Adrenal gland (tissue), 12 donors: ENCODE results near the gene CYYR1. TPM values are rescaled to one million over a fixed set of nuclear protein-coding genes. Genes with fewer than 3 reads are reported as not detected.

Experiments used
- DNase-seq, 7 donors: peaks; one replicate each; pipeline ENCODE4 v3.0.0-alpha.2; 2019 to 2020
- H3K27ac ChIP-seq, 5 donors: fragments of 200-600 bp; sonication (generic) in 4 of 5; 1 replicate in 3 of 5; 2 replicates in 2 of 5; pipeline versions ENCODE4 v1.5.1 to v1.8.0; 2016 to 2020; ENCODE audit warnings: mild to moderate bottlenecking in 1 of 5
- H3K27me3 ChIP-seq: fragments of 200-600 bp; 2 replicates; pipeline ENCODE4 v1.8.0; 2021
- H3K36me3 ChIP-seq, 2 donors: fragments of 200-600 bp; replicated peaks in 1 of 2; 1 replicate in 1 of 2; 2 replicates in 1 of 2; pipeline versions ENCODE4 v1.5.1 to v1.8.0; 2018 to 2022
- H3K4me1 ChIP-seq, 2 donors: fragments of 200-600 bp; replicated peaks in 1 of 2; 1 replicate in 1 of 2; 2 replicates in 1 of 2; pipeline versions ENCODE4 v1.5.1 to v1.8.0; 2018 to 2021
- H3K4me3 ChIP-seq, 4 donors: fragments of 200-600 bp; sonication (generic) in 3 of 4; one replicate each; pipeline ENCODE4 v1.5.1; 2016 to 2018
- H3K9me3 ChIP-seq, 3 donors: fragments of 200-600 bp; sonication (generic) in 1 of 3; replicated peaks in 1 of 3; 1 replicate in 2 of 3; 2 replicates in 1 of 3; pipeline versions ENCODE4 v1.5.1 to v1.8.0; 2016 to 2021
- CTCF ChIP-seq, 6 experiments: fragments of 450-650 bp in 4 of 6; fragments of 200-600 bp in 2 of 6; sonication (generic) in 1 of 6; IDR thresholded peaks; 1 replicate in 5 of 6; 2 replicates in 1 of 6; pipeline versions ENCODE4 v1.5.1 to v1.8.0; 2016 to 2021; ENCODE audit warnings: antibody characterized with exemption in 6 of 6, mild to moderate bottlenecking in 2 of 6, moderate library complexity in 1 of 6
- POLR2A ChIP-seq, 2 donors: fragments of 450-650 bp; IDR thresholded peaks; one replicate each; pipeline ENCODE4 v1.6.1; 2017; ENCODE audit warnings: antibody characterized with exemption in 2 of 2, mild to moderate bottlenecking in 2 of 2, moderate library complexity in 1 of 2
- WGBS, 4 donors: extraction: QIAGEN DNeasy Blood & Tissue Kit in 2 of 4; methylation state at CpG; one replicate each; pipeline versions ENCODE4 v1.1.5 to v1.1.7; 2013 to 2017; 5-methylcytosine and 5-hydroxymethylcytosine counted together
- intact Hi-C, 2 donors: fragments of 100-400 bp; cut with DNase I; formaldehyde crosslinking; loops; one replicate each; pipeline versions ENCODE4 v1.14.1 to v1.15.0; 2022 to 2023
- polyA plus RNA-seq, 3 donors: library from polyadenylated mRNA; stranded (reverse); fragments of 200-250 nt in 2 of 3; fragments of 350-450 nt in 1 of 3; fragmentation: Illumina TruSeq in 1 of 3; extraction: RNeasy Lipid Tissue Mini Kit (QIAGEN cat#74804) in 1 of 3; gene quantifications; one replicate each; pipeline ENCODE4 v1.2.3, GENCODE V29; 2013 to 2014
- total RNA-seq, 9 donors: library from RNA; depleted of rRNA in 4 of 9; stranded (reverse); fragments of >200 nt in 4 of 9; fragments of 120-200 nt in 1 of 9; fragmentation: NEBNext Ultra II Directional in 1 of 9; extraction: Animal tissue kit (Norgen Biotek cat#: 25700) in 1 of 9; gene quantifications; one replicate each; pipeline versions ENCODE4 v1.1.0 to v1.2.4, GENCODE V29; 2013 to 2023
- donor health status: healthy with polysubstance abuse.
- donor health status: Bipolar disorder and iron deficiency.
- donor health status: DM: yes; HTN: yes; CAD: no.
- donor health status: DM: no; HTN: no; CAD: no.
- donor health status: DM: no; HTN: no; CAD: no.
- donor health status: DM: yes; HTN: yes; CAD: no.

CYYR1 gene
- total and polyA plus RNA-seq, 12 donors: 30.4 to 114 (median 59.7) TPM

- H3K27me3 ChIP-seq: no peaks in the 10 kb centered on the region
- DNase-seq: no peak
- H3K9me3 ChIP-seq: no peaks in the 10 kb centered on the region
- no peak for TF ChIP-seq CTCF (IDR thresholded peaks at IDR 0.05)
- TF ChIP-seq POLR2A (IDR thresholded peaks at IDR 0.05): no peak
- H3K36me3 ChIP-seq: peaks cover 0 to 1% of the 10 kb centered on the region in 2 donors
- intact Hi-C loops: no loop called here
- no peak overlapping the region for H3K4me3 ChIP-seq
- WGBS, 4 donors: 74 to 84% (median 77%) methylated on average over 2 of the region's 2 CpGs
- H3K4me1 ChIP-seq: peaks cover 4 to 5% of the 10 kb centered on the region in 2 donors
- H3K27ac ChIP-seq: no peak overlapping the region
These were observed 7.5 kb downstream of the CYYR1 start for GRCh38 chr21:26565546-26565945.

- Histone ChIP-seq H3K27me3 (no peaks in the 10 kb centered on the region), H3K4me1 (peaks cover under 1 to 4% of the 10 kb centered on the region in 2 donors), H3K9me3 (no peaks in the 10 kb centered on the region), H3K4me3 (no peak overlapping the region), H3K27ac (no peak overlapping the region), H3K36me3 (peaks cover 0 to 5% of the 10 kb centered on the region in 2 donors)
- WGBS, 4 donors: 68 to 79% (median 78%) methylated on average over 6 of the region's 6 CpGs
- intact Hi-C loops: no loop called here
- DNase-seq: no peak
- TF ChIP-seq CTCF (IDR thresholded peaks at IDR 0.05) (no peak), POLR2A (IDR thresholded peaks at IDR 0.05) (no peak)
These were observed 8.0 kb downstream of the CYYR1 start for GRCh38 chr21:26565111-26565510.

- WGBS, 4 donors: 58 to 67% (median 63%) methylated on average over 5 of the region's 5 CpGs
- intact Hi-C loops: no loop called here
- no peak for DNase-seq
- Histone ChIP-seq H3K4me1 (peaks cover 0 to 4% of the 10 kb centered on the region in 2 donors), H3K27me3 (no peaks in the 10 kb centered on the region), H3K4me3 (no peak overlapping the region), H3K36me3 (peaks cover 0 to 6% of the 10 kb centered on the region in 2 donors), H3K27ac (no peak overlapping the region), H3K9me3 (no peaks in the 10 kb centered on the region)
- TF ChIP-seq POLR2A (IDR thresholded peaks at IDR 0.05): no peak
- TF ChIP-seq CTCF (IDR thresholded peaks at IDR 0.05): no peak
These were observed 9.1 kb downstream of the CYYR1 start for GRCh38 chr21:26563856-26564503.

- Histone ChIP-seq H3K27me3 (no peaks in the 10 kb centered on the region), H3K4me1 (peaks cover 0 to 6% of the 10 kb centered on the region in 2 donors), H3K9me3 (no peaks in the 10 kb centered on the region), H3K27ac (no peak overlapping the region), H3K36me3 (peaks cover 0 to 6% of the 10 kb centered on the region in 2 donors), H3K4me3 (no peak overlapping the region)
- 68 to 83% (median 79%) methylated on average over 3 of the region's 3 CpGs for WGBS, 4 donors
- DNase-seq: no peak
- no peak for TF ChIP-seq CTCF (IDR thresholded peaks at IDR 0.05)
- TF ChIP-seq POLR2A (IDR thresholded peaks at IDR 0.05): no peak
- intact Hi-C loops: no loop called here
These were observed 12.5 kb downstream of the CYYR1 start for GRCh38 chr21:26560612-26561011.
